IMR-90 (cell line): ENCODE measurements around the gene NOXA1.

Experiments used
- BHLHE40 ChIP-seq: fragments of 150-350 bp; IDR thresholded peaks from 2 replicates; pipeline ENCODE4 v1.6.1; 2016; ENCODE audit warnings: mild to moderate bottlenecking, low read depth, low read length
- CEBPB ChIP-seq: IDR thresholded peaks from 2 replicates; pipeline ENCODE4 v1.6.1; 2012; ENCODE audit warnings: low read depth, low read length, improper control_type of control experiment
- MAFK ChIP-seq: IDR thresholded peaks from 2 replicates; pipeline ENCODE4 v1.6.1; 2012; ENCODE audit warnings: low read depth, low read length, improper control_type of control experiment
- MAZ ChIP-seq: IDR thresholded peaks from 2 replicates; pipeline ENCODE4 v1.6.1; 2012; ENCODE audit warnings: low read depth, mild to moderate bottlenecking, low read length, improper control_type of control experiment, moderate library complexity, borderline replicate concordance
- MXI1 ChIP-seq: IDR thresholded peaks from 2 replicates; pipeline ENCODE4 v1.6.1; 2012; ENCODE audit warnings: low read depth, mild to moderate bottlenecking, low read length, moderate library complexity, borderline replicate concordance
- NFE2L2 ChIP-seq: fragments of 150-350 bp; IDR thresholded peaks from 2 replicates; pipeline ENCODE4 v1.6.1; 2016; ENCODE audit warnings: low read depth, mild to moderate bottlenecking, low read length
- POLR2A ChIP-seq: IDR thresholded peaks from 2 replicates; pipeline ENCODE4 v1.6.1; 2012; ENCODE audit warnings: mild to moderate bottlenecking, low read depth, low read length
- RAD21 ChIP-seq: IDR thresholded peaks from 2 replicates; pipeline ENCODE4 v1.6.1; 2012; ENCODE audit warnings: low read length, improper control_type of control experiment
- RCOR1 ChIP-seq: IDR thresholded peaks from 2 replicates; pipeline ENCODE4 v1.6.1; 2012; ENCODE audit warnings: mild to moderate bottlenecking, low read length, improper control_type of control experiment; ENCODE audit not compliant: insufficient replicate concordance
- RFX5 ChIP-seq: IDR thresholded peaks from 2 replicates; pipeline ENCODE4 v1.8.0; 2012; ENCODE audit warnings: low read depth, mild to moderate bottlenecking, low read length, moderate library complexity
- SMC3 ChIP-seq: fragments of 150-350 bp; IDR thresholded peaks from 2 replicates; pipeline ENCODE4 v1.6.1; 2016; ENCODE audit warnings: low read depth, mild to moderate bottlenecking, antibody characterized with exemption, low read length, moderate library complexity
- TF ChIP-seq, protein P1 (sequence below): conservative IDR thresholded peaks from 2 replicates; pipeline ENCODE4 v1.5.1; 2012; ENCODE audit warnings: mild to moderate bottlenecking, low read depth, low read length, improper control_type of control experiment
- TF ChIP-seq, protein P2 (sequence below): fragments of 150-350 bp; IDR thresholded peaks from 2 replicates; pipeline ENCODE4 v1.6.1; 2017; ENCODE audit warnings: mild to moderate bottlenecking, antibody characterized with exemption, low read length, low read depth
- TF ChIP-seq, protein P3 (sequence below): fragments of 150-350 bp; IDR thresholded peaks from 2 replicates; pipeline ENCODE4 v1.6.1; 2016; ENCODE audit warnings: low read depth, mild to moderate bottlenecking, low read length, moderate library complexity, borderline replicate concordance

DNA sequence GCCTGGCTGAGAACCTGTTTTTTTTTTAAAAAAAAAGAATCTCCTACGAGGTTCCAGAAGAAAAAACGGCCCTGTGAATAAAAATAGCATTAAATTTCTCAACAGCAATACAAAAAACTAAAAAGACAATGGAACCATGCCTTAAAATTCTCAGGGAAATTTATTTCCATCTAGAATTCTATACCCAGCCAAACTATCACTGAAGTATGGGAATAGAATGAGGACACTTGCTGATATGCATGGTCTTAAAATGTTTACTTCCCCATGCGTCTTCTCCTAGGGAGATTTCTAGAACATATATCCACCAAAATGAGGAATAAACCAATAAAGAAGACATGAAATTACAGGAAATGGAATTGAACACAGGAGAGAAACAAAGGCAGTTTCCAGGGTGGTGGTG is 52.5 kb downstream of the NOXA1 start:
- TF ChIP-seq MXI1 = no peak
- TF ChIP-seq, protein P1, sequence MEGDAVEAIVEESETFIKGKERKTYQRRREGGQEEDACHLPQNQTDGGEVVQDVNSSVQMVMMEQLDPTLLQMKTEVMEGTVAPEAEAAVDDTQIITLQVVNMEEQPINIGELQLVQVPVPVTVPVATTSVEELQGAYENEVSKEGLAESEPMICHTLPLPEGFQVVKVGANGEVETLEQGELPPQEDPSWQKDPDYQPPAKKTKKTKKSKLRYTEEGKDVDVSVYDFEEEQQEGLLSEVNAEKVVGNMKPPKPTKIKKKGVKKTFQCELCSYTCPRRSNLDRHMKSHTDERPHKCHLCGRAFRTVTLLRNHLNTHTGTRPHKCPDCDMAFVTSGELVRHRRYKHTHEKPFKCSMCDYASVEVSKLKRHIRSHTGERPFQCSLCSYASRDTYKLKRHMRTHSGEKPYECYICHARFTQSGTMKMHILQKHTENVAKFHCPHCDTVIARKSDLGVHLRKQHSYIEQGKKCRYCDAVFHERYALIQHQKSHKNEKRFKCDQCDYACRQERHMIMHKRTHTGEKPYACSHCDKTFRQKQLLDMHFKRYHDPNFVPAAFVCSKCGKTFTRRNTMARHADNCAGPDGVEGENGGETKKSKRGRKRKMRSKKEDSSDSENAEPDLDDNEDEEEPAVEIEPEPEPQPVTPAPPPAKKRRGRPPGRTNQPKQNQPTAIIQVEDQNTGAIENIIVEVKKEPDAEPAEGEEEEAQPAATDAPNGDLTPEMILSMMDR = no peak
- TF ChIP-seq, protein P2, sequence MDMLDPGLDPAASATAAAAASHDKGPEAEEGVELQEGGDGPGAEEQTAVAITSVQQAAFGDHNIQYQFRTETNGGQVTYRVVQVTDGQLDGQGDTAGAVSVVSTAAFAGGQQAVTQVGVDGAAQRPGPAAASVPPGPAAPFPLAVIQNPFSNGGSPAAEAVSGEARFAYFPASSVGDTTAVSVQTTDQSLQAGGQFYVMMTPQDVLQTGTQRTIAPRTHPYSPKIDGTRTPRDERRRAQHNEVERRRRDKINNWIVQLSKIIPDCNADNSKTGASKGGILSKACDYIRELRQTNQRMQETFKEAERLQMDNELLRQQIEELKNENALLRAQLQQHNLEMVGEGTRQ = no peak
- TF ChIP-seq RCOR1 = no peak
- no peak for TF ChIP-seq RAD21
- TF ChIP-seq MAFK = no peak
- TF ChIP-seq POLR2A = no peak
- no peak for TF ChIP-seq RFX5
- no peak for TF ChIP-seq NFE2L2
- no peak for TF ChIP-seq CEBPB
- TF ChIP-seq, protein P3, sequence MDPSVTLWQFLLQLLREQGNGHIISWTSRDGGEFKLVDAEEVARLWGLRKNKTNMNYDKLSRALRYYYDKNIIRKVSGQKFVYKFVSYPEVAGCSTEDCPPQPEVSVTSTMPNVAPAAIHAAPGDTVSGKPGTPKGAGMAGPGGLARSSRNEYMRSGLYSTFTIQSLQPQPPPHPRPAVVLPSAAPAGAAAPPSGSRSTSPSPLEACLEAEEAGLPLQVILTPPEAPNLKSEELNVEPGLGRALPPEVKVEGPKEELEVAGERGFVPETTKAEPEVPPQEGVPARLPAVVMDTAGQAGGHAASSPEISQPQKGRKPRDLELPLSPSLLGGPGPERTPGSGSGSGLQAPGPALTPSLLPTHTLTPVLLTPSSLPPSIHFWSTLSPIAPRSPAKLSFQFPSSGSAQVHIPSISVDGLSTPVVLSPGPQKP = no peak
- TF ChIP-seq MAZ = no peak
- TF ChIP-seq SMC3 = no peak
- TF ChIP-seq BHLHE40 = no peak
